ENCODE results near the gene CIC.

CIC gene

DNA sequence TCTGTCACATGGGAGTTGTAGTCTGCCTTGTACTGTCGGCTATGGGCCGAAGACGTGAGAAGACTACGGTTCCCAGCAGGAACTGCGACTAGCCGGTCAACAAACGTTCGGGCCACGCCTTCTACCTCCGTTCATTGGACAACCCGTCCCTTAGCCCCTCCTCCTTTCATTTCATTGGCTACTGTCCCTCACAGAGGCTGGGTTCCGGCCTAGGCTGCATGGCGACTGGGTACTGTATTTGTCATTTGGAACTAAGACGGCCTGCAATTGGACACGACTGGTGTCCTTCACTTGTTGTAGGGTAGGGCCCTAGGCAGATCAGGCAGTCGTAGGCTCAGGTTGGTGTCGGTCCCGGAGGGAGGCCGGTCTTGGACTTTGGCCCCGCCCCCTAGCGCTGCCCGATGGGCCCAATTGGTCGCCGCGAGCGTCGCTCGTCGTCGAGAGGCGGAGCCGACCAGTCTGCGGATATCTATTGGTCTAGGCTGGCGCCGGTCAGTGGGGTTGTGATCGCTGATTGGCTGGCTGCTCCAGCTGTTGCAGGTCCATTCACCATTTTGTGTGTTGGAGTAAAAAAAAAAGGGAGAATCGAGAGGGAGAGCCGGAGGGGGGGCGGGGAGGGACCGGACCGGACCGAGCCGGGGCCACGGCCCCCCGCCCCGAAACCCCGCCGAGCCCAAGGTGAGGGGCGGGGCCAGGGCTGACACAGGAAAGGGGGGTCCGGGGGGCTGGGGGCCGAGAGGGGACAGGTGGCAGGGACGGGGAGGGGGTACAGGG is at the start of gene CIC:
TSS of gene CIC (plus strand) at position 549 of the 774 bp plus-strand sequence. CDS start 2,532 bp downstream, outside the sequence.
- TF ChIP-seq, protein P1, sequence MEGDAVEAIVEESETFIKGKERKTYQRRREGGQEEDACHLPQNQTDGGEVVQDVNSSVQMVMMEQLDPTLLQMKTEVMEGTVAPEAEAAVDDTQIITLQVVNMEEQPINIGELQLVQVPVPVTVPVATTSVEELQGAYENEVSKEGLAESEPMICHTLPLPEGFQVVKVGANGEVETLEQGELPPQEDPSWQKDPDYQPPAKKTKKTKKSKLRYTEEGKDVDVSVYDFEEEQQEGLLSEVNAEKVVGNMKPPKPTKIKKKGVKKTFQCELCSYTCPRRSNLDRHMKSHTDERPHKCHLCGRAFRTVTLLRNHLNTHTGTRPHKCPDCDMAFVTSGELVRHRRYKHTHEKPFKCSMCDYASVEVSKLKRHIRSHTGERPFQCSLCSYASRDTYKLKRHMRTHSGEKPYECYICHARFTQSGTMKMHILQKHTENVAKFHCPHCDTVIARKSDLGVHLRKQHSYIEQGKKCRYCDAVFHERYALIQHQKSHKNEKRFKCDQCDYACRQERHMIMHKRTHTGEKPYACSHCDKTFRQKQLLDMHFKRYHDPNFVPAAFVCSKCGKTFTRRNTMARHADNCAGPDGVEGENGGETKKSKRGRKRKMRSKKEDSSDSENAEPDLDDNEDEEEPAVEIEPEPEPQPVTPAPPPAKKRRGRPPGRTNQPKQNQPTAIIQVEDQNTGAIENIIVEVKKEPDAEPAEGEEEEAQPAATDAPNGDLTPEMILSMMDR (IDR thresholded peaks at IDR 0.05; ENCODE audit: low read depth, low read length): no peak
- peak within 1 kb of the TSS; percentile 81 for H3K4me3 ChIP-seq (ENCODE audit: low read depth, low read length)
- DNase-seq (ENCODE audit: low read depth, low spot score): peak; percentile 100
- in situ Hi-C loops (cut with HindIII; ENCODE audit: low sequenced_read_pairs): no loop called here

DNA sequence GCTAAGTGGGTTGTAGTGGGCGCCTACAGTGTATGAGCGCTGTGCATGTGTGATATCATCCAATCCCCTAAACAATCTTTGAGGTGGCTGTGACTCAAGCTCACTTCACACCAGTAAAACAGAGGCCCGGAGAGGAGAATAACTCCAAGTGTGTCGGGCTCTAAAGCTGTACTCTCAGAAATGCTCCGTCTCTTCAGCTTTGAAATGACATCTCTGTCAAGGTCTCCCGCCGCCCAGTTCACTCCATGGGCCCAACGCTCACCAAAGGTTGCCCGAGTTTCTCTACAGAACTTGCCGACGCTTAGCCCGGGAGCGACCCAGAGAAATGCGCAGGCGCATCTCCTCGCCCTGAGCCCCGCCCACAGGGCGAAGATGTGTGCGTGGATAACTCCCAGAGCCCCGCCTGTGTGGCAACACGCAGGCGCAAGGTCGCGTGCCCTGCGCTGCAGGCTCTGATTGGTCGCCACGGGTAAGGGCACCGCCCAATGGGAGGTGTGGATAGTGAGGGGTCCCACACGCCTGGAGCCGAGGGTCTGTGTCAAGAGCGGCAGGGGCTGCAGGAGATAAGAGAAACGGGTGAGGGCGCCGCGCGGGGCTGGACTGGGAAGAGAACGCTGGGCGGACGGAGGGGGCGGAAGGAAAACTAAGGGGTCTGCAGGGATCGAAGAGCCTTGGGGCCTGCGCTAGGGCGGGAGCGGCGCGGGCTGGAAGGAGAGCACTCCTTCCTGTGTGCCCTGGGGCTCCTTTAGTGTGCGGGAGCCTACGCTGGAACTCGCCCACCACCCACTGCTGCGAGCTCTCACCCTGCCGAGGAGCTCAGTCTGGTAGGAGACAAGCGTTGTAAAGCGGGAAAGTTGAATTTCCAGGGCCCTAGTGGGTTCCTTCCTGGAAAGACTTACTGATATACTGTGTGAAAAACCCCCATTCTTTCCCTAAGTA is 49.0 kb upstream of the CIC start, which contains the start of gene ZNF526:
TSS of gene ZNF526 (plus strand) at position 501 of the 939 bp plus-strand sequence. CDS start 4,092 bp downstream, outside the sequence.
- peak; percentile 98 for DNase-seq (ENCODE audit: low read depth, low spot score)
- in situ Hi-C loops (cut with HindIII; ENCODE audit: low sequenced_read_pairs): no loop called here
- H3K4me3 ChIP-seq (ENCODE audit: low read depth, low read length): peak within 1 kb of the TSS; percentile 65
- TF ChIP-seq, protein P1 (IDR thresholded peaks at IDR 0.05; ENCODE audit: low read depth, low read length): peak; percentile 2

DNA sequence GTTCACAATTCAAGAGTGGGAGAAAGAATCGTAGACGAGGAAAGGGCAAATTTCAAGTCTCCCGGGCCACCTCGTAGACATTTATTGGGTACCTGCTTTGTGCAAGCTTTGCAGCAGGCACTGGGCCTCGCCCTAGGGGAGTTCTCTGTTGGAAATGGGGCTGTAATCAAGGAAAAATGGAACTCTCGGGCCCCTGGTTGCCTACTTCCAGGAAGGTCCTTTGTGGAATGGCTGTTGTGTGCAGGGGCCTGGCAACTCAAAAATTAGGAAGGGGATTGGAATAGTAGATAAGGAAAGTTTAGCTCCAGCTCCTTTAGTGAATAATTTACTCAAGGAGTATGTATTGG is 48.3 kb upstream of the CIC start:
- in situ Hi-C loops (cut with HindIII; ENCODE audit: low sequenced_read_pairs): no loop called here
- H3K4me3 ChIP-seq (ENCODE audit: low read depth, low read length): peak overlapping the region; percentile 65
- TF ChIP-seq, protein P1 (IDR thresholded peaks at IDR 0.05; ENCODE audit: low read depth, low read length): no peak
- DNase-seq (ENCODE audit: low read depth, low spot score): no peak

DNA sequence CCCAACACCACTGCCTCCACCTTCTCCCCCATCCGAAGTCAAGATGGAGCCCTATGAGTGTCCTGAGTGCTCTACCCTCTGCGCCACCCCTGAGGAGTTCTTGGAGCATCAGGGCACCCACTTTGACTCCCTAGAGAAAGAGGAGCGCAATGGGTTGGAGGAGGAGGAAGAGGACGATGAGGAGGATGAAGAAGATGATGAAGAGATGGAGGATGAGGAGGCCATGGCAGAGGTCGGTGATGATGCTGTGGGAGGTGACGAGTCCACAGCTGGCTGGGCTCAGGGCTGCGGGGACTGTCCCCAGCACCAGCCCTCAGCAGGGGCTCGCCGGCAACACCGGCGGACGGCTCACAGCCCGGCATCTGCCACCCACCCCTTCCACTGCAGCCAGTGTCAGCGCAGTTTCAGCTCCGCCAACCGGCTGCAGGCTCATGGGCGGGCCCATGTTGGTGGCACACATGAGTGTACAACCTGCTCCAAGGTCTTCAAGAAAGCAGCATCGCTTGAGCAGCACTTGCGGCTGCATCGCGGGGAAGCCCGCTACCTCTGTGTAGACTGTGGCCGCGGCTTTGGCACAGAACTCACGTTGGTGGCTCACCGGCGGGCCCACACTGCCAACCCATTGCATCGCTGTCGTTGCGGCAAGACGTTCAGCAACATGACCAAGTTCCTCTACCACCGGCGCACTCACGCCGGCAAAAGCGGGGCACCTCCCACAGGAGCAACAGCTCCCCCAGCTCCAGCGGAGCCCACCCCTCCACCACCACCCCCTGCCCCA is 43.9 kb upstream of the CIC start:
- H3K4me3 ChIP-seq (ENCODE audit: low read depth, low read length): no peak overlapping the region
- no peak for DNase-seq (ENCODE audit: low read depth, low spot score)
- TF ChIP-seq, protein P1 (IDR thresholded peaks at IDR 0.05; ENCODE audit: low read depth, low read length): no peak
- in situ Hi-C loops (cut with HindIII; ENCODE audit: low sequenced_read_pairs): no loop called here

DNA sequence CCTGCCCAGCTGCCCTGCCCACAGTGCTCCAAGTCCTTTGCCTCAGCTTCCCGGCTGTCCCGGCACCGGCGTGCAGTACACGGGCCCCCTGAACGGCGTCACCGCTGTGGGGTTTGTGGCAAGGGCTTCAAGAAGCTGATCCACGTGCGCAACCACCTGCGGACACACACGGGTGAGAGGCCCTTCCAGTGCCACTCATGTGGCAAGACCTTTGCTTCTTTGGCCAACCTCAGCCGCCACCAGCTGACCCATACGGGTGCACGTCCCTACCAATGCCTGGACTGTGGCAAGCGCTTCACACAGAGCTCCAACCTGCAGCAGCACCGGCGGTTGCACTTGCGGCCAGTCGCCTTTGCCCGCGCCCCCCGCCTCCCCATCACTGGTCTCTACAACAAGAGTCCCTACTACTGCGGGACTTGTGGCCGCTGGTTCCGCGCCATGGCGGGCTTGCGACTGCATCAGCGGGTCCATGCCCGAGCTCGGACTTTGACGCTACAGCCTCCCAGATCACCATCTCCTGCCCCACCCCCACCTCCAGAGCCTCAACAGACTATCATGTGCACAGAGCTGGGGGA is 43.2 kb upstream of the CIC start:
- in situ Hi-C loops (cut with HindIII; ENCODE audit: low sequenced_read_pairs): no loop called here

More for the DNA sequence above, 43.2 kb upstream of the CIC start:
- no peak for DNase-seq (ENCODE audit: low read depth, low spot score)
- TF ChIP-seq, protein P1 (IDR thresholded peaks at IDR 0.05; ENCODE audit: low read depth, low read length): no peak
- no peak overlapping the region for H3K4me3 ChIP-seq (ENCODE audit: low read depth, low read length)
